Ovary (tissue), 9 donors: ENCODE data around the gene ATP6V1B1. TPM values are rescaled to one million over a fixed set of nuclear protein-coding genes. Genes with fewer than 3 reads are reported as not detected.

Experiments
- polyA plus RNA-seq, 2 donors: library from polyadenylated mRNA; stranded (reverse); fragments of 200-250 nt in 1 of 2; fragments of 350-450 nt in 1 of 2; fragmentation: Illumina TruSeq in 1 of 2; extraction: RNeasy Lipid Tissue Mini Kit (QIAGEN cat#74804) in 1 of 2; gene quantifications; one replicate each; pipeline ENCODE4 v1.2.3, GENCODE V29; 2013 to 2014
- small RNA-seq: library from RNA; depleted of rRNA; stranded (forward); fragments of <200 nt; gene quantifications from one replicate; pipeline ENCODE3, GENCODE V24; 2016
- total RNA-seq, 7 donors: library from RNA; depleted of rRNA in 2 of 7; stranded (reverse); fragments of >200 nt in 2 of 7; fragmentation: NEBNext Ultra II Directional in 3 of 7; extraction: Animal tissue kit (Norgen Biotek cat#: 25700) in 3 of 7; gene quantifications; one replicate each; pipeline versions ENCODE4 v1.1.0 to v1.2.4, GENCODE V29; 2016 to 2023
- donor health status: DM: no; HTN: no; CAD: no; lungs with moderate emphysema.
- donor health status: DM: no; HTN: no; CAD: no.
- donor health status: Bipolar disorder and iron deficiency.
- donor health status: DM: yes; HTN: yes; CAD: no.
- donor health status: DM: no; HTN: no; CAD: no.
- donor health status: DM: yes; HTN: yes; CAD: no.

ATP6V1B1 gene
- total and polyA plus RNA-seq, 9 donors = 0.62 to 11.9 (median 1.6) TPM; not detected in 1

Small RNA genes lying within 50 kb of the gene (small RNA-seq; reads per million reads assigned to genes)
- gene RF02272 = not detected
- not detected for gene RN7SL160P

Other genes with a start within 250 kb of the ATP6V1B1 start
- gene ADD2, start 167.7 kb upstream of the ATP6V1B1 start, total RNA-seq = 1 to 10 TPM in 4 of 7 donors, under 1 TPM in 3; 0.38 to 6.2 (median 1.2) TPM
- gene ADD2, start 167.7 kb upstream of the ATP6V1B1 start, polyA plus RNA-seq = under 1 TPM; 0.29 to 0.62 TPM
- gene FIGLA, start 145.3 kb upstream of the ATP6V1B1 start, total RNA-seq = under 1 TPM in 1 of 7 donors, not detected in 6; 0.35 TPM
- 1 to 10 TPM in 1 of 2 donors, not detected in 1; 3.3 TPM for gene FIGLA, start 145.3 kb upstream of the ATP6V1B1 start, polyA plus RNA-seq
- 1 to 10 TPM in 1 of 7 donors, under 1 TPM in 5, not detected in 1; 0.11 to 1.4 (median 0.38) TPM for gene CLEC4F, start 115.3 kb upstream of the ATP6V1B1 start, total RNA-seq
- 1 to 10 TPM in 1 of 2 donors, under 1 TPM in 1; 0.50 to 1.3 TPM for gene CLEC4F, start 115.3 kb upstream of the ATP6V1B1 start, polyA plus RNA-seq
- gene CD207, start 100.1 kb upstream of the ATP6V1B1 start, total RNA-seq = 1 to 10 TPM in 1 of 7 donors, under 1 TPM in 4, not detected in 2; 0.13 to 1.5 (median 0.40) TPM
- gene CD207, start 100.1 kb upstream of the ATP6V1B1 start, polyA plus RNA-seq = under 1 TPM; 0.35 to 0.83 TPM
- 1 to 10 TPM in 3 of 7 donors, under 1 TPM in 4; 0.24 to 2.8 (median 0.99) TPM for gene VAX2, start 35.3 kb upstream of the ATP6V1B1 start, total RNA-seq
- gene VAX2, start 35.3 kb upstream of the ATP6V1B1 start, polyA plus RNA-seq = 1 to 10 TPM in 1 of 2 donors, under 1 TPM in 1; 0.25 to 2.1 TPM
- 1 to 10 TPM; 2.0 to 8.3 (median 4.5) TPM for gene ANKRD53, start 42.7 kb downstream of the ATP6V1B1 start, total RNA-seq
- gene ANKRD53, start 42.7 kb downstream of the ATP6V1B1 start, polyA plus RNA-seq = 1 to 10 TPM; 2.2 to 3.3 TPM
- gene TEX261, start 59.0 kb downstream of the ATP6V1B1 start, total RNA-seq = 10 to 100 TPM; 21.6 to 62.9 (median 57.3) TPM
- 100 to 1,000 TPM in 1 of 2 donors, 10 to 100 TPM in 1; 44.4 to 132 TPM for gene TEX261, start 59.0 kb downstream of the ATP6V1B1 start, polyA plus RNA-seq
- gene NAGK, start 132.7 kb downstream of the ATP6V1B1 start, total RNA-seq = 10 to 100 TPM; 58.9 to 94.6 (median 81.1) TPM
- 10 to 100 TPM; 57.7 to 78.5 TPM for gene NAGK, start 132.7 kb downstream of the ATP6V1B1 start, polyA plus RNA-seq
- 10 to 100 TPM; 10.7 to 22.0 (median 17.3) TPM for gene MCEE, start 194.3 kb downstream of the ATP6V1B1 start, total RNA-seq
- 10 to 100 TPM; 17.6 to 22.3 TPM for gene MCEE, start 194.3 kb downstream of the ATP6V1B1 start, polyA plus RNA-seq
- 10 to 100 TPM; 19.9 to 38.8 (median 28.9) TPM for gene MPHOSPH10, start 194.7 kb downstream of the ATP6V1B1 start, total RNA-seq
- gene MPHOSPH10, start 194.7 kb downstream of the ATP6V1B1 start, polyA plus RNA-seq = 10 to 100 TPM; 22.9 to 30.8 TPM